Measurements from ENCODE around the gene CNTN5.

Gene CNTN5

GRCh38 chr11:99452075-99452474, 431.3 kb downstream of the CNTN5 start:
- no peak overlapping the region for H3K4me3 ChIP-seq (ENCODE audit: low read length)

GRCh38 chr11:99461913-99462312, 441.2 kb downstream of the CNTN5 start:
- Histone ChIP-seq H3K4me3 (ENCODE audit: low read length) (no peak overlapping the region), H3K9me3 (ENCODE audit: control insufficient read depth, low read depth, low read length) (no peaks in the 10 kb centered on the region), H3K27me3 (ENCODE audit: control insufficient read depth, insufficient read depth, low read length) (no peaks in the 10 kb centered on the region)

More at GRCh38 chr11:99452075-99452474, 431.3 kb downstream of the CNTN5 start:
- no peaks in the 10 kb centered on the region for H3K36me3 ChIP-seq (ENCODE audit: control insufficient read depth, low read depth, low read length)
- no peak overlapping the region for H3K9ac ChIP-seq (ENCODE audit: low read length)
- H3K9me3 ChIP-seq (ENCODE audit: control insufficient read depth, low read depth, low read length): no peaks in the 10 kb centered on the region
- H3K4me1 ChIP-seq (ENCODE audit: control insufficient read depth, low read depth, low read length): no peaks in the 10 kb centered on the region
- no peak overlapping the region for H3K27ac ChIP-seq (ENCODE audit: low read length)
- H3K27me3 ChIP-seq (ENCODE audit: control insufficient read depth, insufficient read depth, low read length): no peaks in the 10 kb centered on the region

GRCh38 chr11:99464985-99465384, 444.2 kb downstream of the CNTN5 start:
- H3K4me1 ChIP-seq (ENCODE audit: control insufficient read depth, low read depth, low read length): no peaks in the 10 kb centered on the region
- H3K27me3 ChIP-seq (ENCODE audit: control insufficient read depth, insufficient read depth, low read length): no peaks in the 10 kb centered on the region
- H3K9me3 ChIP-seq (ENCODE audit: control insufficient read depth, low read depth, low read length): no peaks in the 10 kb centered on the region
- H3K36me3 ChIP-seq (ENCODE audit: control insufficient read depth, low read depth, low read length): no peaks in the 10 kb centered on the region
- no peak overlapping the region for H3K9ac ChIP-seq (ENCODE audit: low read length)
- H3K4me3 ChIP-seq (ENCODE audit: low read length): no peak overlapping the region
- H3K27ac ChIP-seq (ENCODE audit: low read length): no peak overlapping the region

More at GRCh38 chr11:99461913-99462312, 441.2 kb downstream of the CNTN5 start:
- Histone ChIP-seq H3K4me1 (ENCODE audit: control insufficient read depth, low read depth, low read length) (no peaks in the 10 kb centered on the region), H3K36me3 (ENCODE audit: control insufficient read depth, low read depth, low read length) (no peaks in the 10 kb centered on the region), H3K27ac (ENCODE audit: low read length) (no peak overlapping the region), H3K9ac (ENCODE audit: low read length) (no peak overlapping the region)

- H3K36me3 ChIP-seq (ENCODE audit: control insufficient read depth, low read depth, low read length): no peaks in the 10 kb centered on the region
- no peak overlapping the region for H3K4me3 ChIP-seq (ENCODE audit: low read length)
- H3K9me3 ChIP-seq (ENCODE audit: control insufficient read depth, low read depth, low read length): no peaks in the 10 kb centered on the region
- no peak overlapping the region for H3K27ac ChIP-seq (ENCODE audit: low read length)
- H3K9ac ChIP-seq (ENCODE audit: low read length): no peak overlapping the region
- no peaks in the 10 kb centered on the region for H3K4me1 ChIP-seq (ENCODE audit: control insufficient read depth, low read depth, low read length)
- H3K27me3 ChIP-seq (ENCODE audit: control insufficient read depth, insufficient read depth, low read length): no peaks in the 10 kb centered on the region
Measured at GRCh38 chr11:99489581-99489980, 468.8 kb downstream of the CNTN5 start.

GRCh38 chr11:99494065-99494464, 473.3 kb downstream of the CNTN5 start:
- Histone ChIP-seq H3K4me3 (ENCODE audit: low read length) (no peak overlapping the region), H3K27me3 (ENCODE audit: control insufficient read depth, insufficient read depth, low read length) (no peaks in the 10 kb centered on the region), H3K4me1 (ENCODE audit: control insufficient read depth, low read depth, low read length) (no peaks in the 10 kb centered on the region), H3K36me3 (ENCODE audit: control insufficient read depth, low read depth, low read length) (no peaks in the 10 kb centered on the region), H3K9ac (ENCODE audit: low read length) (no peak overlapping the region), H3K27ac (ENCODE audit: low read length) (no peak overlapping the region), H3K9me3 (ENCODE audit: control insufficient read depth, low read depth, low read length) (no peaks in the 10 kb centered on the region)

- H3K4me1 ChIP-seq (ENCODE audit: control insufficient read depth, low read depth, low read length): peaks cover 4% of the 10 kb centered on the region
- H3K36me3 ChIP-seq (ENCODE audit: control insufficient read depth, low read depth, low read length): no peaks in the 10 kb centered on the region
- H3K27ac ChIP-seq (ENCODE audit: low read length): no peak overlapping the region
- H3K27me3 ChIP-seq (ENCODE audit: control insufficient read depth, insufficient read depth, low read length): no peaks in the 10 kb centered on the region
- no peak overlapping the region for H3K4me3 ChIP-seq (ENCODE audit: low read length)
- H3K9me3 ChIP-seq (ENCODE audit: control insufficient read depth, low read depth, low read length): no peaks in the 10 kb centered on the region
- no peak overlapping the region for H3K9ac ChIP-seq (ENCODE audit: low read length)
Measured at GRCh38 chr11:99501655-99502054, 480.9 kb downstream of the CNTN5 start.

- no peaks in the 10 kb centered on the region for H3K36me3 ChIP-seq (ENCODE audit: control insufficient read depth, low read depth, low read length)
- H3K27ac ChIP-seq (ENCODE audit: low read length): no peak overlapping the region
- H3K9ac ChIP-seq (ENCODE audit: low read length): no peak overlapping the region
- H3K4me1 ChIP-seq (ENCODE audit: control insufficient read depth, low read depth, low read length): peaks cover 4% of the 10 kb centered on the region
- H3K9me3 ChIP-seq (ENCODE audit: control insufficient read depth, low read depth, low read length): no peaks in the 10 kb centered on the region
- H3K4me3 ChIP-seq (ENCODE audit: low read length): no peak overlapping the region
- H3K27me3 ChIP-seq (ENCODE audit: control insufficient read depth, insufficient read depth, low read length): no peaks in the 10 kb centered on the region
Measured at GRCh38 chr11:99505316-99505715, 484.6 kb downstream of the CNTN5 start.

GRCh38 chr11:99505831-99506230, 485.1 kb downstream of the CNTN5 start:
- H3K9ac ChIP-seq (ENCODE audit: low read length): no peak overlapping the region
- no peak overlapping the region for H3K27ac ChIP-seq (ENCODE audit: low read length)
- H3K4me3 ChIP-seq (ENCODE audit: low read length): no peak overlapping the region

GRCh38 chr11:99509863-99510262, 489.1 kb downstream of the CNTN5 start:
- H3K4me1 ChIP-seq (ENCODE audit: control insufficient read depth, low read depth, low read length): peaks cover 4% of the 10 kb centered on the region
- H3K9ac ChIP-seq (ENCODE audit: low read length): no peak overlapping the region
- no peak overlapping the region for H3K4me3 ChIP-seq (ENCODE audit: low read length)
- no peaks in the 10 kb centered on the region for H3K9me3 ChIP-seq (ENCODE audit: control insufficient read depth, low read depth, low read length)
- H3K27ac ChIP-seq (ENCODE audit: low read length): no peak overlapping the region
- H3K36me3 ChIP-seq (ENCODE audit: control insufficient read depth, low read depth, low read length): no peaks in the 10 kb centered on the region
- H3K27me3 ChIP-seq (ENCODE audit: control insufficient read depth, insufficient read depth, low read length): no peaks in the 10 kb centered on the region

More at GRCh38 chr11:99505831-99506230, 485.1 kb downstream of the CNTN5 start:
- Histone ChIP-seq H3K36me3 (ENCODE audit: control insufficient read depth, low read depth, low read length) (no peaks in the 10 kb centered on the region), H3K4me1 (ENCODE audit: control insufficient read depth, low read depth, low read length) (peaks cover 4% of the 10 kb centered on the region), H3K9me3 (ENCODE audit: control insufficient read depth, low read depth, low read length) (no peaks in the 10 kb centered on the region), H3K27me3 (ENCODE audit: control insufficient read depth, insufficient read depth, low read length) (no peaks in the 10 kb centered on the region)

GRCh38 chr11:99513368-99513767, 492.6 kb downstream of the CNTN5 start:
- H3K27me3 ChIP-seq (ENCODE audit: control insufficient read depth, insufficient read depth, low read length): no peaks in the 10 kb centered on the region
- H3K4me3 ChIP-seq (ENCODE audit: low read length): no peak overlapping the region
- no peak overlapping the region for H3K9ac ChIP-seq (ENCODE audit: low read length)
- H3K9me3 ChIP-seq (ENCODE audit: control insufficient read depth, low read depth, low read length): no peaks in the 10 kb centered on the region
- no peak overlapping the region for H3K27ac ChIP-seq (ENCODE audit: low read length)
- H3K36me3 ChIP-seq (ENCODE audit: control insufficient read depth, low read depth, low read length): no peaks in the 10 kb centered on the region
- no peaks in the 10 kb centered on the region for H3K4me1 ChIP-seq (ENCODE audit: control insufficient read depth, low read depth, low read length)

- H3K4me3 ChIP-seq (ENCODE audit: low read length): no peak overlapping the region
- no peaks in the 10 kb centered on the region for H3K9me3 ChIP-seq (ENCODE audit: control insufficient read depth, low read depth, low read length)
- no peak overlapping the region for H3K27ac ChIP-seq (ENCODE audit: low read length)
- H3K4me1 ChIP-seq (ENCODE audit: control insufficient read depth, low read depth, low read length): peaks cover 7% of the 10 kb centered on the region
- no peaks in the 10 kb centered on the region for H3K27me3 ChIP-seq (ENCODE audit: control insufficient read depth, insufficient read depth, low read length)
- H3K36me3 ChIP-seq (ENCODE audit: control insufficient read depth, low read depth, low read length): no peaks in the 10 kb centered on the region
- no peak overlapping the region for H3K9ac ChIP-seq (ENCODE audit: low read length)
Measured at GRCh38 chr11:99519095-99519494, 498.3 kb downstream of the CNTN5 start.

- no peaks in the 10 kb centered on the region for H3K27me3 ChIP-seq (ENCODE audit: control insufficient read depth, insufficient read depth, low read length)
Measured at GRCh38 chr11:99522467-99523173, 501.9 kb downstream of the CNTN5 start.

More at GRCh38 chr11:99522467-99523173, 501.9 kb downstream of the CNTN5 start:
- Histone ChIP-seq H3K4me3 (ENCODE audit: low read length) (no peak overlapping the region), H3K36me3 (ENCODE audit: control insufficient read depth, low read depth, low read length) (no peaks in the 10 kb centered on the region), H3K9ac (ENCODE audit: low read length) (no peak overlapping the region), H3K27ac (ENCODE audit: low read length) (no peak overlapping the region), H3K9me3 (ENCODE audit: control insufficient read depth, low read depth, low read length) (no peaks in the 10 kb centered on the region), H3K4me1 (ENCODE audit: control insufficient read depth, low read depth, low read length) (peaks cover 7% of the 10 kb centered on the region)

Measured in iPS-18a (cell line).